HepG2 (cell line): ENCODE data around the gene NPIPB6. TPM values are rescaled to one million over a fixed set of nuclear protein-coding genes. Genes with fewer than 3 reads are reported as not detected.

Experiments
- TOPORS ChIP-seq: sonication (generic); formaldehyde crosslinking; IDR thresholded peaks from 2 replicates; pipeline ENCODE4 v1.8.0; 2023; ENCODE audit warnings: mild to moderate bottlenecking, missing genetic modification reagents
- ZBTB7A ChIP-seq: sonication (generic); formaldehyde crosslinking; IDR thresholded peaks from 2 replicates; pipeline ENCODE4 v1.8.0; 2022; ENCODE audit warnings: mild to moderate bottlenecking, missing genetic modification reagents
- ZNF101 ChIP-seq: sonication (generic); formaldehyde crosslinking; IDR thresholded peaks from 2 replicates; pipeline ENCODE4 v1.4.0; 2020; ENCODE audit warnings: mild to moderate bottlenecking, low read depth, missing genetic modification reagents, borderline replicate concordance
- ZNF724P ChIP-seq: sonication (generic); formaldehyde crosslinking; IDR thresholded peaks from 2 replicates; pipeline ENCODE4 v1.8.0; 2022; ENCODE audit warnings: missing genetic modification reagents, borderline replicate concordance
- ZNF775 ChIP-seq: sonication (generic); formaldehyde crosslinking; IDR thresholded peaks from 2 replicates; pipeline ENCODE4 v1.4.0; 2020; ENCODE audit warnings: missing genetic modification reagents, mild to moderate bottlenecking, moderate library complexity, borderline replicate concordance
- ZSCAN20 ChIP-seq: sonication (generic); formaldehyde crosslinking; IDR thresholded peaks from 2 replicates; pipeline ENCODE4 v1.4.0; 2020; ENCODE audit warnings: missing genetic modification reagents, mild to moderate bottlenecking, borderline replicate concordance
- ZSCAN31 ChIP-seq: sonication (generic); formaldehyde crosslinking; IDR thresholded peaks from 2 replicates; pipeline ENCODE4 v1.5.0; 2020; ENCODE audit warnings: low read depth, mild to moderate bottlenecking, missing genetic modification reagents
- polyA plus RNA-seq, 8 experiments: library from polyadenylated mRNA; depleted of rRNA in 3 of 8; stranded (reverse) in 7 of 8; unstranded in 1 of 8; fragments of >200 nt; fragmentation: Illumina TruSeq in 4 of 8; extraction: Trizol in 4 of 8; gene quantifications; 2 replicates each; pipeline versions ENCODE4 v1.2.1 to v1.2.3, GENCODE V29; 2011 to 2016; ENCODE audit warnings: low read depth in 4 of 8, missing spikeins in 1 of 8, mixed read lengths in 1 of 8; ENCODE audit not compliant: insufficient read depth in 1 of 8
- total RNA-seq, 5 experiments: library from RNA; depleted of rRNA; stranded (reverse); fragments of >200 nt; fragmentation: Illumina TruSeq; extraction: Trizol; gene quantifications; 2 replicates each; pipeline ENCODE4 v1.2.3, GENCODE V29; 2016; ENCODE audit warnings: low read depth in 1 of 5
- TF ChIP-seq, protein P1 (sequence below): sonication (generic); formaldehyde crosslinking; IDR thresholded peaks from 2 replicates; pipeline ENCODE4 v1.9.0; 2022; ENCODE audit warnings: missing genetic modification reagents, mild to moderate bottlenecking, borderline replicate concordance
- TF ChIP-seq, protein P2 (sequence below): sonication (generic); formaldehyde crosslinking; IDR thresholded peaks from 2 replicates; pipeline ENCODE4 v1.4.0; 2020; ENCODE audit warnings: mild to moderate bottlenecking, missing genetic modification reagents, borderline replicate concordance
- TF ChIP-seq, protein P3 (sequence below): sonication (generic); formaldehyde crosslinking; IDR thresholded peaks from 2 replicates; pipeline ENCODE4 v1.4.0; 2020; ENCODE audit warnings: missing genetic modification reagents
- TF ChIP-seq, protein P4 (sequence below): IDR thresholded peaks from 2 replicates; pipeline ENCODE4 v1.6.1; 2016; ENCODE audit warnings: low read depth, control low read depth

NPIPB6 gene
- total and polyA plus RNA-seq, 2 of the 13 experiments (the other 11 are each of a cell fraction or from before 2014, with no cell fraction given), result 0.25 TPM; not detected in 1

DNA sequence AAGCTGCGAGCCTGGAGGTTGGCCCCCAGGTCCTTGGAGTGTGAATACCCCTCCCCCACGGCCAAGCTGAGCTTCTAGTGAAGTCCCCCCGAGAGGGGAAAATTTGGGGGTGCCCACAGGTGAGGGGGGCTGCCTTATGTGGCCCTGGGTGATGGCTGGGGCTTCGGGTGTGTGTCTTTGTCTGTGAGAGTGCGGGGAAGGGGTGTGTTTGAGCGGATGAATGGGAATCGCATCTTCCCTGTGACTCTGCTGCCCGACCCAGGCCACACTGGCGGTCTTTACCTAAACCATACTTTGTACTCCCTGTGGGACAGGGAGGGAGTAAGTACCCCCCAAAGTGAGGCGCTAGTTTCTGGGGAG lies 69.7 kb downstream of the NPIPB6 start (continued):
- TF ChIP-seq ZSCAN31 (CRISPR knock-in tag) (no peak), ZSCAN20 (CRISPR knock-in tag) (no peak), ZNF101 (CRISPR knock-in tag) (no peak), ZNF724P (CRISPR knock-in tag) (no peak), ZNF775 (no peak), ZBTB7A (CRISPR knock-in tag) (no peak), TOPORS (no peak)
- TF ChIP-seq, protein P1, sequence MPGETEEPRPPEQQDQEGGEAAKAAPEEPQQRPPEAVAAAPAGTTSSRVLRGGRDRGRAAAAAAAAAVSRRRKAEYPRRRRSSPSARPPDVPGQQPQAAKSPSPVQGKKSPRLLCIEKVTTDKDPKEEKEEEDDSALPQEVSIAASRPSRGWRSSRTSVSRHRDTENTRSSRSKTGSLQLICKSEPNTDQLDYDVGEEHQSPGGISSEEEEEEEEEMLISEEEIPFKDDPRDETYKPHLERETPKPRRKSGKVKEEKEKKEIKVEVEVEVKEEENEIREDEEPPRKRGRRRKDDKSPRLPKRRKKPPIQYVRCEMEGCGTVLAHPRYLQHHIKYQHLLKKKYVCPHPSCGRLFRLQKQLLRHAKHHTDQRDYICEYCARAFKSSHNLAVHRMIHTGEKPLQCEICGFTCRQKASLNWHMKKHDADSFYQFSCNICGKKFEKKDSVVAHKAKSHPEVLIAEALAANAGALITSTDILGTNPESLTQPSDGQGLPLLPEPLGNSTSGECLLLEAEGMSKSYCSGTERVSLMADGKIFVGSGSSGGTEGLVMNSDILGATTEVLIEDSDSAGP, result no peak
- TF ChIP-seq, protein P2, sequence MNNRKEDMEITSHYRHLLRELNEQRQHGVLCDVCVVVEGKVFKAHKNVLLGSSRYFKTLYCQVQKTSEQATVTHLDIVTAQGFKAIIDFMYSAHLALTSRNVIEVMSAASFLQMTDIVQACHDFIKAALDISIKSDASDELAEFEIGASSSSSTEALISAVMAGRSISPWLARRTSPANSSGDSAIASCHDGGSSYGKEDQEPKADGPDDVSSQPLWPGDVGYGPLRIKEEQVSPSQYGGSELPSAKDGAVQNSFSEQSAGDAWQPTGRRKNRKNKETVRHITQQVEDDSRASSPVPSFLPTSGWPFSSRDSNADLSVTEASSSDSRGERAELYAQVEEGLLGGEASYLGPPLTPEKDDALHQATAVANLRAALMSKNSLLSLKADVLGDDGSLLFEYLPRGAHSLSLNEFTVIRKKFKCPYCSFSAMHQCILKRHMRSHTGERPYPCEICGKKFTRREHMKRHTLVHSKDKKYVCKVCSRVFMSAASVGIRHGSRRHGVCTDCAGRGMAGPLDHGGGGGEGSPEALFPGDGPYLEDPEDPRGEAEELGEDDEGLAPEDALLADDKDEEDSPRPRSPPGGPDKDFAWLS (CRISPR knock-in tag), result no peak
- TF ChIP-seq, protein P3, sequence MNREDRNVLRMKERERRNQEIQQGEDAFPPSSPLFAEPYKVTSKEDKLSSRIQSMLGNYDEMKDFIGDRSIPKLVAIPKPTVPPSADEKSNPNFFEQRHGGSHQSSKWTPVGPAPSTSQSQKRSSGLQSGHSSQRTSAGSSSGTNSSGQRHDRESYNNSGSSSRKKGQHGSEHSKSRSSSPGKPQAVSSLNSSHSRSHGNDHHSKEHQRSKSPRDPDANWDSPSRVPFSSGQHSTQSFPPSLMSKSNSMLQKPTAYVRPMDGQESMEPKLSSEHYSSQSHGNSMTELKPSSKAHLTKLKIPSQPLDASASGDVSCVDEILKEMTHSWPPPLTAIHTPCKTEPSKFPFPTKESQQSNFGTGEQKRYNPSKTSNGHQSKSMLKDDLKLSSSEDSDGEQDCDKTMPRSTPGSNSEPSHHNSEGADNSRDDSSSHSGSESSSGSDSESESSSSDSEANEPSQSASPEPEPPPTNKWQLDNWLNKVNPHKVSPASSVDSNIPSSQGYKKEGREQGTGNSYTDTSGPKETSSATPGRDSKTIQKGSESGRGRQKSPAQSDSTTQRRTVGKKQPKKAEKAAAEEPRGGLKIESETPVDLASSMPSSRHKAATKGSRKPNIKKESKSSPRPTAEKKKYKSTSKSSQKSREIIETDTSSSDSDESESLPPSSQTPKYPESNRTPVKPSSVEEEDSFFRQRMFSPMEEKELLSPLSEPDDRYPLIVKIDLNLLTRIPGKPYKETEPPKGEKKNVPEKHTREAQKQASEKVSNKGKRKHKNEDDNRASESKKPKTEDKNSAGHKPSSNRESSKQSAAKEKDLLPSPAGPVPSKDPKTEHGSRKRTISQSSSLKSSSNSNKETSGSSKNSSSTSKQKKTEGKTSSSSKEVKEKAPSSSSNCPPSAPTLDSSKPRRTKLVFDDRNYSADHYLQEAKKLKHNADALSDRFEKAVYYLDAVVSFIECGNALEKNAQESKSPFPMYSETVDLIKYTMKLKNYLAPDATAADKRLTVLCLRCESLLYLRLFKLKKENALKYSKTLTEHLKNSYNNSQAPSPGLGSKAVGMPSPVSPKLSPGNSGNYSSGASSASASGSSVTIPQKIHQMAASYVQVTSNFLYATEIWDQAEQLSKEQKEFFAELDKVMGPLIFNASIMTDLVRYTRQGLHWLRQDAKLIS (CRISPR knock-in tag), result no peak
- TF ChIP-seq, protein P4, sequence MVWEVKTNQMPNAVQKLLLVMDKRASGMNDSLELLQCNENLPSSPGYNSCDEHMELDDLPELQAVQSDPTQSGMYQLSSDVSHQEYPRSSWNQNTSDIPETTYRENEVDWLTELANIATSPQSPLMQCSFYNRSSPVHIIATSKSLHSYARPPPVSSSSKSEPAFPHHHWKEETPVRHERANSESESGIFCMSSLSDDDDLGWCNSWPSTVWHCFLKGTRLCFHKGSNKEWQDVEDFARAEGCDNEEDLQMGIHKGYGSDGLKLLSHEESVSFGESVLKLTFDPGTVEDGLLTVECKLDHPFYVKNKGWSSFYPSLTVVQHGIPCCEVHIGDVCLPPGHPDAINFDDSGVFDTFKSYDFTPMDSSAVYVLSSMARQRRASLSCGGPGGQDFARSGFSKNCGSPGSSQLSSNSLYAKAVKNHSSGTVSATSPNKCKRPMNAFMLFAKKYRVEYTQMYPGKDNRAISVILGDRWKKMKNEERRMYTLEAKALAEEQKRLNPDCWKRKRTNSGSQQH, result no peak
- TF ChIP-seq, all 625 proteins: peak for 0
